HCT116 (cell line): ENCODE data around the gene DAAM2. TPM values are rescaled to one million over a fixed set of nuclear protein-coding genes. Genes with fewer than 3 reads are reported as not detected.

Experiments used
- ATAC-seq: fragments of 200-7000 bp; cut with Tn5 transposase; 2 replicates; pipeline ENCODE4 v1.9.1; 2020; ENCODE audit warnings: mild to moderate bottlenecking, moderate library complexity
- BruUV-seq: library from RNA; stranded (reverse); fragments of 400-500 nt; replicated peaks from 2 replicates; lab custom pipeline; 2021; lab: Mats Ljungman, UMichigan
- CTCF ChIA-PET: fragments of 300-600 bp; sonication (Branson Sonifier 250); formaldehyde crosslinking; loops from one replicate; lab custom pipeline; 2021; ENCODE audit warnings: antibody characterized with exemption; lab: Charles Lee
- POLR2A ChIA-PET: fragments of 300-600, 350-600 bp; sonication (Branson Sonifier 250); formaldehyde crosslinking; loops from one replicate; lab custom pipeline; 2021; ENCODE audit warnings: antibody characterized with exemption; lab: Charles Lee
- RAD21 ChIA-PET, 2 experiments: fragments of 300-600 bp; sonication (Branson Sonifier 250); formaldehyde crosslinking; loops; one replicate each; lab custom pipeline; 2023; ENCODE audit warnings: low total read pairs in 2 of 2; ENCODE audit not compliant: uncharacterized antibody in 2 of 2, unreplicated experiment in 2 of 2, low non-redundant PET in 1 of 2; lab: Charles Lee
- DNase-seq: peaks from one replicate; pipeline ENCODE4 v3.0.0-alpha.2; 2010; ENCODE audit warnings: low read depth, low spot score
- H2AFZ ChIP-seq: fragments of 200-600 bp; shearing (Covaris generic), sonication (generic); 2 replicates; pipeline ENCODE4 v1.6.1; 2017; ENCODE audit warnings: low read depth, mixed run types, mixed read lengths, antibody characterized with exemption, low read length; ENCODE audit not compliant: poor library complexity, severe bottlenecking
- H3K27ac ChIP-seq: 2 replicates; pipeline ENCODE4 v1.5.1; 2012; ENCODE audit warnings: low read depth, low read length
- H3K27me3 ChIP-seq: fragments of 200-600 bp; sonication (generic); 2 replicates; pipeline ENCODE4 v1.6.1; 2016; ENCODE audit warnings: mixed run types, low read length, mixed read lengths; ENCODE audit not compliant: insufficient read depth
- H3K36me3 ChIP-seq, 2 experiments: fragments of 200-500 bp in 1 of 2; fragments of 200-600 bp in 1 of 2; sonication (Bioruptor generic) in 1 of 2; sonication (generic) in 1 of 2; 2 replicates each; pipeline versions ENCODE4 v1.5.1 to v1.6.1; 2014 to 2016; ENCODE audit warnings: low read length in 2 of 2, inconsistent platforms in 1 of 2, mixed read lengths in 1 of 2, mixed run types in 1 of 2; ENCODE audit not compliant: insufficient read depth in 2 of 2, control insufficient read depth in 1 of 2
- H3K4me1 ChIP-seq, 2 experiments: fragments of 200-600 bp in 1 of 2; sonication (generic) in 1 of 2; 2 replicates each; pipeline versions ENCODE4 v1.5.1 to v1.6.1; 2012 to 2017; ENCODE audit warnings: low read length in 2 of 2, inconsistent platforms in 1 of 2, mild to moderate bottlenecking in 1 of 2, mixed read lengths in 1 of 2, mixed run types in 1 of 2, moderate library complexity in 1 of 2; ENCODE audit not compliant: insufficient read depth in 2 of 2, control insufficient read depth in 1 of 2
- H3K4me2 ChIP-seq: fragments of 200-600 bp; sonication (generic); 2 replicates; pipeline ENCODE4 v1.6.1; 2017; ENCODE audit warnings: mixed run types, low read length, mixed read lengths
- H3K4me3 ChIP-seq, 2 experiments: fragments of 200-600 bp in 1 of 2; sonication (generic) in 1 of 2; replicated peaks in 1 of 2; 2 replicates each; pipeline ENCODE4 v1.5.1; 2011 to 2016; ENCODE audit warnings: low read length in 2 of 2, control low read depth in 1 of 2, low read depth in 1 of 2, mild to moderate bottlenecking in 1 of 2, mixed read lengths in 1 of 2, mixed run types in 1 of 2
- H3K79me2 ChIP-seq: fragments of 200-600 bp; sonication (generic); 2 replicates; pipeline ENCODE4 v1.6.1; 2017; ENCODE audit warnings: mild to moderate bottlenecking, mixed run types, low read length, moderate library complexity, mixed read lengths; ENCODE audit not compliant: insufficient read depth
- H3K9ac ChIP-seq: fragments of 200-600 bp; sonication (generic); 2 replicates; pipeline ENCODE4 v1.6.1; 2016; ENCODE audit warnings: low read length, mixed read lengths
- H3K9me2 ChIP-seq: fragments of 200-600 bp; sonication (generic), shearing (Covaris generic); 2 replicates; pipeline ENCODE4 v1.6.1; 2017; ENCODE audit warnings: mixed run types, mild to moderate bottlenecking, moderate library complexity; ENCODE audit not compliant: insufficient read depth
- H3K9me3 ChIP-seq, 2 experiments: fragments of 200-500 bp in 1 of 2; fragments of 200-600 bp in 1 of 2; sonication (Bioruptor generic) in 1 of 2; sonication (generic) in 1 of 2; 2 replicates each; pipeline ENCODE4 v1.6.1; 2014 to 2017; ENCODE audit warnings: low read length in 2 of 2, mixed read lengths in 2 of 2, inconsistent platforms in 1 of 2, low read depth in 1 of 2, mild to moderate bottlenecking in 1 of 2, mixed run types in 1 of 2, moderate library complexity in 1 of 2; ENCODE audit not compliant: control insufficient read depth in 1 of 2, insufficient read depth in 1 of 2
- H4K20me1 ChIP-seq: fragments of 200-600 bp; sonication (generic), shearing (Covaris generic); 2 replicates; pipeline ENCODE4 v1.6.1; 2017; ENCODE audit warnings: mixed run types, mild to moderate bottlenecking, moderate library complexity; ENCODE audit not compliant: insufficient read depth
- CBX3 ChIP-seq: IDR thresholded peaks from 2 replicates; pipeline ENCODE4 v1.6.1; 2012; ENCODE audit warnings: low read depth
- JUND ChIP-seq: IDR thresholded peaks from 2 replicates; pipeline ENCODE4 v1.6.1; 2012
- SP1 ChIP-seq: IDR thresholded peaks from 2 replicates; pipeline ENCODE4 v1.6.1; 2012; ENCODE audit warnings: low read depth
- YY1 ChIP-seq: IDR thresholded peaks from 2 replicates; pipeline ENCODE4 v1.6.1; 2011; ENCODE audit warnings: low read length, low read depth, moderate library complexity, mild to moderate bottlenecking; ENCODE audit not compliant: insufficient replicate concordance; ENCODE audit errors: extremely low read depth
- ZBTB33 ChIP-seq: IDR thresholded peaks from 2 replicates; pipeline ENCODE4 v1.6.1; 2011; ENCODE audit warnings: mild to moderate bottlenecking, low read length, moderate library complexity; ENCODE audit not compliant: insufficient replicate concordance; ENCODE audit errors: extremely low read depth
- intact Hi-C: fragments of 100-400 bp; cut with micrococcal nuclease; formaldehyde crosslinking; loops from 2 replicates; pipeline ENCODE4 v1.10.0; 2022
- total RNA-seq: library from RNA; stranded (reverse); gene quantifications from one replicate; pipeline ENCODE4 v1.2.1, GENCODE V29; 2021; ENCODE audit not compliant: unreplicated experiment

The DAAM2 gene
- total RNA-seq, 1 experiment from 2014 or later: not detected

GRCh38 chr6:39934131-39934757 lies 142.1 kb downstream of the DAAM2 start, which contains the start of gene MOCS1 (continued):
- TF ChIP-seq YY1 (no peak), CBX3 (no peak), JUND (no peak), SP1 (peak; percentile 50)

GRCh38 chr6:39935241-39935640 lies 143.1 kb downstream of the DAAM2 start:
- Histone ChIP-seq H3K9me3 (no peaks in the 10 kb centered on the region), H3K27ac (no peak overlapping the region), H3K27me3 (peaks cover 15% of the 10 kb centered on the region; the same call in 1 of the 2 replicates), H3K9ac (no peak overlapping the region), H3K4me2 (no peak overlapping the region), H3K4me3 (no peak overlapping the region), H4K20me1 (no peaks in the 10 kb centered on the region), H3K9me2 (no peaks in the 10 kb centered on the region), H3K4me1 (peaks cover 6 to 12% of the 10 kb centered on the region in 2 experiments; a peak in 2 of 4 replicates), H3K79me2 (no peaks in the 10 kb centered on the region), H2AFZ (peak overlapping the region; percentile 76), H3K36me3 (no peaks in the 10 kb centered on the region)
- ATAC-seq (no peak), DNase-seq (no peak)
- ChIA-PET POLR2A (no interaction called here), RAD21 (no interaction called here), CTCF (no interaction called here)
- TF ChIP-seq ZBTB33: no peak
- no TSS peak for BruUV-seq
- intact Hi-C loops: no loop called here
